ENCODE measurements around the gene SLC22A23. TPM values are rescaled to one million over a fixed set of nuclear protein-coding genes. Genes with fewer than 3 reads are reported as not detected.

SLC22A23 gene
- total RNA-seq, 4 donors from 2014 or later = 16.6 to 21.8 (median 17.6) TPM

DNA sequence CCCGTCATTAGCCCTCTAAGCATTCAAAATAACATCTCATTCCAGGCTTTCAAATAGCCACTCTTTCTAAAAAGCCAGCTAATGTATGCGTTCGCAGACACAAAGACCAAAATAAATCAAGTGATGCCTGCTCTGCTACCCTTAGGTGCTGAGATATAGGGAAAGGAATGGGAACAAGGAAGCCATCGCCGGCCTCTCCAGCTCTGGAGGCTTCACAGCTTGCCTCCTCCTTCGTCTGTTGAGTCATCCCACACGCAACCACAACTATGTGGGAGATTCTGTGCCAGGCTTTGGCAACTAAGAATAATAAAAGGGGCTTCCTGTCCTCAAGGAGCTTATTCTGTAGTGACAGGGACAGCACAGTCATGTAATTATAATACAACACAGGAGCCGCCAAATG lies 27.3 kb upstream of the SLC22A23 start:
- intact Hi-C loops (cut with DNase I) = no loop called here
- Histone ChIP-seq H3K27ac (no peak overlapping the region), H3K9me3 (no peaks in the 10 kb centered on the region), H3K4me1 (no peaks in the 10 kb centered on the region), H3K4me3 (replicated peaks in 1 of 3) (no peak overlapping the region), H3K27me3 (no peaks in the 10 kb centered on the region), H3K36me3 (no peaks in the 10 kb centered on the region)
- no peak for DNase-seq
- no peak for TF ChIP-seq POLR2A (IDR thresholded peaks at IDR 0.05)
- TF ChIP-seq, protein P1, sequence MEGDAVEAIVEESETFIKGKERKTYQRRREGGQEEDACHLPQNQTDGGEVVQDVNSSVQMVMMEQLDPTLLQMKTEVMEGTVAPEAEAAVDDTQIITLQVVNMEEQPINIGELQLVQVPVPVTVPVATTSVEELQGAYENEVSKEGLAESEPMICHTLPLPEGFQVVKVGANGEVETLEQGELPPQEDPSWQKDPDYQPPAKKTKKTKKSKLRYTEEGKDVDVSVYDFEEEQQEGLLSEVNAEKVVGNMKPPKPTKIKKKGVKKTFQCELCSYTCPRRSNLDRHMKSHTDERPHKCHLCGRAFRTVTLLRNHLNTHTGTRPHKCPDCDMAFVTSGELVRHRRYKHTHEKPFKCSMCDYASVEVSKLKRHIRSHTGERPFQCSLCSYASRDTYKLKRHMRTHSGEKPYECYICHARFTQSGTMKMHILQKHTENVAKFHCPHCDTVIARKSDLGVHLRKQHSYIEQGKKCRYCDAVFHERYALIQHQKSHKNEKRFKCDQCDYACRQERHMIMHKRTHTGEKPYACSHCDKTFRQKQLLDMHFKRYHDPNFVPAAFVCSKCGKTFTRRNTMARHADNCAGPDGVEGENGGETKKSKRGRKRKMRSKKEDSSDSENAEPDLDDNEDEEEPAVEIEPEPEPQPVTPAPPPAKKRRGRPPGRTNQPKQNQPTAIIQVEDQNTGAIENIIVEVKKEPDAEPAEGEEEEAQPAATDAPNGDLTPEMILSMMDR (IDR thresholded peaks at IDR 0.05) = no peak
- WGBS, 2 donors = 91 to 97% methylated on average over 8 of the region's 8 CpGs

DNA sequence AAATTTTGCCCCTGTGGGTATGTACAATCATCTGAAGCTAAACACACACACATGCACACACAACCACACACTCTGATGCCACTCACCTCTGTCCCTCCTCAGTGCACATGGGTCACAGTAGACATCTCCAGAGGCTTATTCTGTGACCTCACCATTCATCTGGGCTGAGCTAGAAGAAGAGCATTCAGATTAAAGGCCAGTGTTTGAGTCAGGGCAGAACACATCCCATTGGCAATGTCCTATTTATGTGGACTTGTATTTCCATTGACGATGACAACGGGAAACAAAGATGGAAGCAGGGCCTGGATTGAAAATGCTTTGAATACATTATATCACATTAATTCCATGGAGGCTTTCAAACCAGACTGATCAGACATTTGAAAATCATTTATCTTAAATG lies 26.8 kb upstream of the SLC22A23 start:
- TF ChIP-seq, protein P1 (IDR thresholded peaks at IDR 0.05) = no peak
- no peak for TF ChIP-seq POLR2A (IDR thresholded peaks at IDR 0.05)
- Histone ChIP-seq H3K4me3 (replicated peaks in 1 of 3) (no peak overlapping the region), H3K4me1 (no peaks in the 10 kb centered on the region), H3K27me3 (no peaks in the 10 kb centered on the region), H3K36me3 (no peaks in the 10 kb centered on the region), H3K9me3 (no peaks in the 10 kb centered on the region), H3K27ac (no peak overlapping the region)
- DNase-seq = no peak
- 94 to 98% methylated on average over 2 of the region's 2 CpGs for WGBS, 2 donors
- intact Hi-C loops (cut with DNase I) = no loop called here

DNA sequence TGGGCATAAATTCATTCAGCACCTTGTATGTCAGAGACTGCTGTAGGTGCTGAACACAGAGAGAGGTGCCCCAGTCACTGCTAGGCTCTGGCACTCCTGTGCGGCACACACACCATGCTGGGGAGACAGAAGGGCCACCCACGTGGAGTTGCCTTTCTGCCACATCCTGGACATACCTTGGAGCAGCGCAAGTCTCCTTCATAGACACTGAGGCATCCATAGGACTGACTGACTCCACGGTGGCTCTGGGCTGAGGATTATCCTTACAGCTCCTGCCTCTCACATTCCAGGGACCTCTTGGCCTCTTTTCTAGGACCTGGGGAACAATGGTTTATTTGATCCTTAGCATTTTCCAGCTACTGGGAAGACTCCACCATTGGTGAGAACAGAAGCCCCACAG lies 26.0 kb upstream of the SLC22A23 start:
- no peak for DNase-seq
- intact Hi-C loops (cut with DNase I) = no loop called here
- H3K4me1 ChIP-seq = no peaks in the 10 kb centered on the region
- H3K27ac ChIP-seq = no peak overlapping the region
- H3K36me3 ChIP-seq = no peaks in the 10 kb centered on the region
- no peaks in the 10 kb centered on the region for H3K9me3 ChIP-seq
- WGBS, 2 donors = 58 to 77% methylated on average over 4 of the region's 4 CpGs
- H3K27me3 ChIP-seq = no peaks in the 10 kb centered on the region
- no peak overlapping the region for H3K4me3 ChIP-seq (replicated peaks in 1 of 3)
- TF ChIP-seq POLR2A (IDR thresholded peaks at IDR 0.05) = no peak
- TF ChIP-seq, protein P1 (IDR thresholded peaks at IDR 0.05) = no peak

DNA sequence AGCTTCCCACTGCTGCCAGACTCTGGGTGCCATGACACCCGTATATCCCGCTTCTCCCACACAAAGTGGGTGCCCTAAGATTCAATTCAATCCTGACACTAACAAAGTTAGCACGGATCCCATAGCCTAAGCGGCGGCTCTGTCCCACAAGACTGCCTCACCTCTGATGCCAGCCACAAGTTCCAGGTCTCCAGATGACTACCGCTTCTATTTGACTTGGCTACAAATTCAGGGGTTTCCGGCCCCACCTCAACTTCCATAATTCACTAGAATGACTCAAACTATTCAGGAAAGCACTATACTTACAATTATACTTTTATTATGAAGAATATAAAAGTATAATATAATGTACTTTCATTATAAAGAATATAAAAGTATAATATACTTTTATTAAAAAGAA lies 24.8 kb upstream of the SLC22A23 start:
- WGBS, 2 donors = 95 to 96% methylated on average over 7 of the region's 7 CpGs
- Histone ChIP-seq H3K36me3 (no peaks in the 10 kb centered on the region), H3K9me3 (no peaks in the 10 kb centered on the region), H3K4me1 (no peaks in the 10 kb centered on the region), H3K27ac (no peak overlapping the region), H3K27me3 (no peaks in the 10 kb centered on the region), H3K4me3 (replicated peaks in 1 of 3) (no peak overlapping the region)
- TF ChIP-seq, protein P1 (IDR thresholded peaks at IDR 0.05) = no peak
- no peak for TF ChIP-seq POLR2A (IDR thresholded peaks at IDR 0.05)
- intact Hi-C loops (cut with DNase I) = no loop called here
- DNase-seq = no peak

DNA sequence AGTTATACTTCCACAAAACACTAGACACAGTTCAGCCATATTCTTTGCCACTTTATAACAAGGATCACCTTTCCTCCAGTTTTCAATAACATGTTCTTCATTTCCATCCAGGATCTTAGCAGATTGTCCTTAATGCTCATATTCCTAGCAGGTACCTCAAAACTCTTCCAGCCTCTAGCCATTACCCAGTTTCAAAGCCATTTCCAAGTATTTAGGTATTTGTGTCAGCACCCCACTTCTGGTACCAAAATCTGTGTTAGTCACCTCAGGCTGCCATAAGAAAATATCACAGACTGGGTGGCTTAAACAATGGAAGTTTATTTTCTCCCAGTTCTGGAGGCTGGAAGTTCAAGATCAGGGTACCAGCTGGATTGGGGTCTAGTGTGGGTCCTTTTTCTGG lies 23.2 kb upstream of the SLC22A23 start:
- Histone ChIP-seq H3K4me3 (replicated peaks in 1 of 3) (no peak overlapping the region), H3K36me3 (no peaks in the 10 kb centered on the region), H3K27ac (no peak overlapping the region), H3K27me3 (no peaks in the 10 kb centered on the region), H3K4me1 (no peaks in the 10 kb centered on the region), H3K9me3 (no peaks in the 10 kb centered on the region)
- intact Hi-C loops (cut with DNase I) = no loop called here
- no peak for DNase-seq
- TF ChIP-seq, protein P1 (IDR thresholded peaks at IDR 0.05) = no peak
- no peak for TF ChIP-seq POLR2A (IDR thresholded peaks at IDR 0.05)
